Measurements from ENCODE around the gene FUT8.
A peak's percentile ranks its signal among the peaks of the same experiment; 100 is the strongest.
"Not testable (repeated sequence)": the region's sequence is repeated elsewhere in the genome, so short reads cannot be mapped to it uniquely, and the experiment has no call there.

FUT8 gene

DNA sequence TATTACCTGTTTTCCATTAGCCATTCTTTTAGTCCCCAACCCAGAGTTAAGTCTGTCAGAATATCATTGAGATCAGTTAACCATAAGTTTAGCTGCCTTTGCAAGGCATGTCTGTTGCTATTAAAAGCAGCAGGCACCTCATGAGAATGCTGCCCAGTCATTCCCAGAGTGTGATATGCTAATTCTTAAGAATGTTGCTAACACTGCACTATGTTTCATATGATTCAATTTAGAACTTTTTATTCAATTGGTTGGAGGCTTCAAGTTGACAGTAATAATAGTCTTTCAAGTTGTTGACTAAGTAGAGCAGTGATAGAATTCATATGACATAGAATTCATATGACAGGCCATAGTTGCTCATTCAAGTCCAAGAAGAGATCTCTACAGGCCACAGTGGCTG, 292.3 kb downstream of the FUT8 start:
- DNase-seq (ENCODE audit: low read depth in 2 of 2) = peak in 1 of 2 donors; percentile 9

DNA sequence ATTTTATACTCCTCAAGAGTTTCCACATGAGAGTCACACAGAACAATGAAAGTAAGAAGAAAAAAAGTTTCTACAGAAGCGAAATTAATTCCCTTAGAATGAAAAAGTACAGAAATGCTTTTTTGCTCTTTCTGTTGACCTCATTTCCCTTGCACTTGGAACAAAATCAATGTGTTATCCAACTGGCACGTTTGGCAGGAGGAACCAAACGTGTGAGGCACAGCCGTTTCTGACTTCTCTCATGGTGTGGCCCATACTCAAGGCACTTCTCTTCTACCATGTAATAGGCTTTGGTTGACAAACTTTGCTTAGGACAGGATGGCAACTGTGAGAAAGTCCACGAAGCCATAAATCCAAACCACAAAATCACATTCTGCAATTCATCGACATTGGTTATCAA, 297.0 kb downstream of the FUT8 start:
- no peak for DNase-seq (ENCODE audit: low read depth in 2 of 2)

- not testable (repeated sequence) for DNase-seq (ENCODE audit: low read depth in 2 of 2)
Observed at GRCh38 chr14:65716813-65717212, 304.3 kb downstream of the FUT8 start.

DNA sequence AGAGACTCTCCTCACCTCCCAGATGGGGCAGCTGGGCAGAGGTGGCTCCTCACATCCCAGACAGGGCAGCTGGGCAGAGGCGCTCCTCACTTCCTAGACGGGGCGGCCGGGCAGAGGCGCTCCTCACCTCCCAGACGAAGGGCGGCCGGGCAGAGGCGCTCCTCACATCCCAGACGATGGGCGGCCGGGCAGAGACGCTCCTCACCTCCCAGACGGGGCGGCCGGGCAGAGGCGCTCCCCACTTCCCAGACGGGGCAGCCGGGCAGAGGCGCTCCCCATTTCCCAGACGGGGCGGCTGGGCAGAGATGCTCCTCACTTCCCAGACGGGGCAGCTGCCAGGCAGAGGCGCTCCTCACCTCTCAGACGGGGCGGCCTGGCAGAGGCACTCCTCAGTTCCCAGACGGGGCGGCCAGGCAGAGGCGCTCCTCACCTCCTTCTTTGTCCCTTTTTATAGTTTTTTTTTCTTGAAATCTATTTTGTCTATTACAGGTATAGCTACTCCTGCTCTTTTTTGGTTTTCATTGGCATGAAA, 304.9 kb downstream of the FUT8 start:
- DNase-seq (ENCODE audit: low read depth in 2 of 2) = not testable (repeated sequence)

DNA sequence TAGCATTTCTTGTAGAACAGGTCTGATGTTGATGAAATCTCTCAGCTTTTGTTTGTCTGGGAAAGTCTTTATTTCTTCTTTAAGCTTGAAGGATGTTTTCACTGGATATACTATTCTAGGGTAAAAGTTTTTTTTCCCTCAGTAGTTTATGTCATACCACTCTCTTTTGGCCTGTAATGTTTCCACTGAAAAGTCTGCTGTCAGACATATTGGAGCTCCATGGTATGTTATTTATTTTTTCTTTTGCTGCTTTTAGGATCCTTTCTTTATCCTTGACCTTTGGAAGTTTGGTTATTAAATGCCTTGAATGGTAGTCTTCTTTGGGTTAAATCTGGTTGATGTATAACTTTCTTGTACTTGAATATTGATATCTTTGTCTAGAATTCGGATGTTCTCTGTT, 306.1 kb downstream of the FUT8 start:
- no peak for DNase-seq (ENCODE audit: low read depth in 2 of 2)

- DNase-seq (ENCODE audit: low read depth in 2 of 2) = no peak
Observed at GRCh38 chr14:65720171-65720570, 307.6 kb downstream of the FUT8 start.

DNA sequence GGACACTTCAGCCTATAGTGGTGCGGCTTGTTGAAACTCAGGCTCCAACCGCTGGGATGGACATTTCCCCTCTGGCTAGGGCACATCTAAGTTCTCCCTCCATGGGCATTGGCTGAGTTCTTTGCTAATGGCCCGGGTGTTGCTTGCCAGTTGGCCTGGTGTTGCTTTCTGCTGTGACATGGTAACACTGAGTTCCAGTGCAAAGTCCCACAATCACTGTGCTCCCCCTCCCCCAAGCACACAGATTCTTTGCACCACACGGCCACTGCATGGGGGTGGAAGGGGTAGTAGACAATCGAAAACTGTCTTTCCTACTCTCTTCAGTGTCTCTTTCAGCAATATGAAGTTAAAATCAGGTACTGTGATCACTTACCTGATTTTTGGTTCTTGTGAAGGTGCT, 308.2 kb downstream of the FUT8 start:
- no peak for DNase-seq (ENCODE audit: low read depth in 2 of 2)

DNA sequence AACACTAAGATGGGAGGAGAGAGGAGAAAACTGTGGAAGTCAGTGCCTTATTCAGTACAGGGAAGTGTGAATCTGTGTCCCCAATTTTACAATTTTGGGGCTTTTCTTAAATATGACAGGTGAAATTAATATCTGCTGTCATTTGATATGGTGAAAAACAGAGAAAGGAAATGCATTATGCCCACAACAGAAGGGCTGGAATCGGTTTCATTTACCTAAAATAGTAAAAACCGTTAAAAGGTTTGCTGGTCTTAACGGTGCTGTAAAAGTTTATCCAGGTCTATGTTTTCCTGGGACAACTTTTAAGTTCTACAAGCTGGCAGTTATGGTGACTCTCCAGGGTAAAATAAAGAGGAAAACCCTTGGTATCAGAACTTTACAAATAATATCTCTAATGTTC, 310.8 kb downstream of the FUT8 start:
- no peak for DNase-seq (ENCODE audit: low read depth in 2 of 2)

- DNase-seq (ENCODE audit: low read depth in 2 of 2) = no peak
Observed at GRCh38 chr14:65728604-65729003, 316.1 kb downstream of the FUT8 start.

- DNase-seq (ENCODE audit: low read depth in 2 of 2) = no peak
Observed at GRCh38 chr14:65729566-65729965, 317.0 kb downstream of the FUT8 start.

- DNase-seq (ENCODE audit: low read depth in 2 of 2) = no peak
Observed at GRCh38 chr14:65731933-65732506, 319.5 kb downstream of the FUT8 start.

- DNase-seq (ENCODE audit: low read depth in 2 of 2) = no peak
Observed at GRCh38 chr14:65738339-65738738, 325.8 kb downstream of the FUT8 start.

DNA sequence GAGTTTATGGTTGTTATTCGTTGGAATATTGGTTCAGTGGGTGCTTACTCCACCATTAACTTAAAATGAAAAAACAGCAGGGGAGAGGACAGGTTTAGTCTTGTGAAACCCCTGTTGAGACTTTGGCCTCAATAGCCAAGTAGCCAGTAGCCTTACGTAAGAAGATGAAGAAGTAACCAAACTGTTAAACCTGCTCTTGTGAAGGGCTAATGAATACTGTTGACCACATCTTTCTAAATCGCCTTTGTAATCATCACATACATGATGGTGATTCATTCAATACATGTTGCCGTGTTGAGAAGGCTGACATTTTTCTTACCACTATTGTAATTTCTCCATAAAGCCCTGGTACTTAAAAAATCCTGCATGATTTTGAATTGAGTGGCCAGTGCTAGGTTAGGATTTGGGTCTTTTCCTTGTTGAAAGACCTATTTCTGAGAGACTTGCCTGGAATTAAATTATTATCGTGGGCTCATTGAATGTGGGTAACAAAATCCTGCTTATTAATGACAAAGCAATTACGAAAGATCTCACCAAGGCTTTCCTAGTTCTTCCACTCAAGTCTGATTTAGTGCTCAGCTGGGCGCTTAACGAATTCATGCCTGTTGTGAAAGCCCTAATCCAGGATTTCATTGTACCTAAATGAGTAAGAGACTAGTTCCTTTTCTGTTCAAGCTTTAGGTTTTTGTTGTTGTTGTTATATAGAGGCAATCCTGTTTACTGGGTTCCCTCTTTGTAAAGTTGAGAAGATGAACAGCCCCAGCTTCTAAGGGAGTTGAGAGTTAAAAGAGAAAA, 333.1 kb downstream of the FUT8 start:
- DNase-seq (ENCODE audit: low read depth in 2 of 2) = no peak

DNA sequence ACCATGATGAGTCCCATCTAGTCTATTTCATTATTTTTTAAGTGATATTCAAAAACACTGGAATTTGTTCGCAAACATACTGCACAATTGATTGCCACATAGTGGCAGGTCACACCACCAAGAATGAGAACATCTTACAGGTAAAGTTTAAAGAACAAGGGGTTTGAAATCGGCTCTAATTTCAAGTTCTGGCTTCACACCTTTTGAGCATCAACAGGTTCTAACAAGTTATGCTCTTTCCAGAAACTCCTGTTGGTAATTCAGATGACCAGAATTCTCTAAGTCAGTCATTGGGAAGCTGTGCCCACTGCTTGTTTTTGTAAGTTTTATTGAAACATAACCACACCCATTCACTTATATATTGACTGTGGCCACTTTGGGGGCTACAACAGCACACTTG, 336.3 kb downstream of the FUT8 start:
- no peak for DNase-seq (ENCODE audit: low read depth in 2 of 2)

- DNase-seq (ENCODE audit: low read depth in 2 of 2) = no peak
Observed at GRCh38 chr14:65749287-65749686, 336.8 kb downstream of the FUT8 start.

- DNase-seq (ENCODE audit: low read depth in 2 of 2) = no peak
Observed at GRCh38 chr14:65750906-65751305, 338.4 kb downstream of the FUT8 start.

DNA sequence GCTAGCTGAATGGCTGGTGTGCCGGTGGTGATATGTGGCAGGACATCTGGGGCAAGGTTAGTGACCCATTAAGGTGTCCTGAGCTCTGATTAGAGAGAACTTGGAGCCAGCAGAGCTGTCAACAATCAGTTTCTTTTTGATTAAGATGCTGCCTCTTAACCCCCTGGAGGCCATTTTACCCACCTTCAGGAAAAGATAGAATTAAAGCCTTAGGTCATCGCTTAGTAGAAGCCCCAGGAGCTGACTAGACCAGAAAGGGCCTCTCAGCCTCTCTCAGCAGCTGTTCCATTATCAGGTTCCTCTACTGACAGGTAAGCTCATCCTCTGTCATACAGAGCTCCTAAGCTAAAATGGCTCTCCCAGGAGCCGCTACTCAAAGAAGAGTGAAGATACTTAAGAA, 339.0 kb downstream of the FUT8 start:
- DNase-seq (ENCODE audit: low read depth in 2 of 2) = no peak

DNA sequence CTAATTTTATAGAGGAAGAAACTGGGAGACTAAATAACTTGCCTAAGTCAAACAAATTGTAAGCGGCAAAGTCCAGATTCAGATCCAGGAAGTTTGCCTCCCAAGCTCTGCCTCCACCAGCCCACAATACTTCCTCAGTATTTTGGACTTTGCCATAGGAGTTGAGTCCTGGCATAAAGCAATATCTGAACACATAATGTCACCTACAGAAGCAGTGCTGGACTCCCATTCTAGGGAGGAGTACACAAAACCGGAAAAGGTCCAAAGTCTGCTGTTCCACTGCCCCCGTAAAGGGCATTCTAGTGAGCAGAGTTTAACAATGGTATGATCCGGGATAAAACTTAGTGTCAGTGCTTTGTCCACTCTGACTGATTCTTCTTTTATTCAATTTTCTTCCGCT, 340.5 kb downstream of the FUT8 start:
- no peak for DNase-seq (ENCODE audit: low read depth in 2 of 2)

- DNase-seq (ENCODE audit: low read depth in 2 of 2) = no peak
Observed at GRCh38 chr14:65755331-65755730, 342.8 kb downstream of the FUT8 start.

GRCh38 chr14:65756880-65757279, 344.4 kb downstream of the FUT8 start:
- no peak for DNase-seq (ENCODE audit: low read depth in 2 of 2)

GRCh38 chr14:65769151-65769550, 356.6 kb downstream of the FUT8 start:
- no peak for DNase-seq (ENCODE audit: low read depth in 2 of 2)

DNA sequence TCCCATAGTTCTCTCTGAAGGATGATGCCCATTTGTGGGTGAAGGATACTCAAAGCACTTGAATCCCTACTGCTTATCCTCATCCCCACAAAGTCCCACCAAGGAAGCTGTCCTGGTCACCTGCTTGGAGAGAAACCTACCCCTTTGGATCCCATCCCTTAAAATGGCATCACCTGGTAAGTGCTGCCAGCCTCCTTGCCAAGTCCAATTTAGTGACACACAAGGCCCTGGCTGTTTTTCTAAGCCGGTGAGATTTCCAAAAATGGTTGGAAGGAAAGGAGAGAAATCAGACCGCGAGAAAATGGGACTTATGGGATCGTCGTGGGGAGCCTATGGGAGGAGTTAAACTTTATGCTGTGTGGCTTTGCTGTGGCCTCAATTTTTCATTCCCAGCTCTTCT, 358.2 kb downstream of the FUT8 start:
- no peak for DNase-seq (ENCODE audit: low read depth in 2 of 2)

DNA sequence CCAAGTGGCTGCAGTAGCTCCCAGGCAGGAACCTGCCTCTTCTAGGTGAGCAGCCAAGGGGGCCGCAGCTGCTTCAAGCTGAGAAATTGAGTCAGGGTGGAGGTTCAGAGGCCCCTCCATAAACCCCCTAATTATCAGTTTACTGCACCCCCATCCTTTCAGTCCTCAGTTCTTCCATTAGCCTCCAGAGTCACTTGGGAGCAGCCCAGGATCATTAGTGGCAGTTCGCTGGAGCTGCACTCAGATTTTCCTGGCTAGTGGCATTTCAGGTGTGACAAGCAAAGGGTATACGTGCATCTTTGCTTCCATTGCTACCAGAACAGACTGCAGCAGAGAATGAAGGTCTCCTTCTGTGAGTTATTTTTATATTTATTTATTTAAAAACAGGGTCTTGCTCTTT, 358.7 kb downstream of the FUT8 start:
- no peak for DNase-seq (ENCODE audit: low read depth in 2 of 2)

All from activated CD4-positive, alpha-beta T cell treated with anti-CD3 and anti-CD28 coated beads for 24 hours (primary cell).